Inflammatory macrophage (primary cell): ENCODE results near the gene NRXN3.

ENCODE experiments used
- DNase-seq, 2 donors: peaks; one replicate each; pipeline ENCODE4 v3.0.0-alpha.2; 2020 to 2022

Gene NRXN3

GRCh38 chr14:78175412-78175811 lies 5.2 kb downstream of the NRXN3 start:
- DNase-seq = no peak

- no peak for DNase-seq
Measured at GRCh38 chr14:78178071-78178470, 7.9 kb downstream of the NRXN3 start.

GRCh38 chr14:78178971-78179370 lies 8.8 kb downstream of the NRXN3 start:
- DNase-seq = no peak

- no peak for DNase-seq
Measured at GRCh38 chr14:78181270-78181669, 11.1 kb downstream of the NRXN3 start.

- no peak for DNase-seq
Measured at GRCh38 chr14:78182722-78183121, 12.5 kb downstream of the NRXN3 start.

- DNase-seq = no peak
Measured at GRCh38 chr14:78184157-78184556, 14.0 kb downstream of the NRXN3 start.

- no peak for DNase-seq
Measured at GRCh38 chr14:78186277-78186676, 16.1 kb downstream of the NRXN3 start.

- DNase-seq = no peak
Measured at GRCh38 chr14:78188882-78189281, 18.7 kb downstream of the NRXN3 start.

GRCh38 chr14:78195431-78195830 lies 25.3 kb downstream of the NRXN3 start:
- no peak for DNase-seq

- no peak for DNase-seq
Measured at GRCh38 chr14:78196323-78196722, 26.1 kb downstream of the NRXN3 start.

- no peak for DNase-seq
Measured at GRCh38 chr14:78197051-78197450, 26.9 kb downstream of the NRXN3 start.

GRCh38 chr14:78202163-78202562 lies 32.0 kb downstream of the NRXN3 start:
- peak in 1 of 2 donors; percentile 1 for DNase-seq

- DNase-seq = no peak
Measured at GRCh38 chr14:78202976-78203375, 32.8 kb downstream of the NRXN3 start.

GRCh38 chr14:78207414-78207813 lies 37.2 kb downstream of the NRXN3 start:
- DNase-seq = no peak

GRCh38 chr14:78220273-78220672 lies 50.1 kb downstream of the NRXN3 start:
- DNase-seq = no peak

- no peak for DNase-seq
Measured at GRCh38 chr14:78222746-78223145, 52.6 kb downstream of the NRXN3 start.

- no peak for DNase-seq
Measured at GRCh38 chr14:78227248-78228077, 57.3 kb downstream of the NRXN3 start.

- no peak for DNase-seq
Measured at GRCh38 chr14:78228702-78229327, 58.6 kb downstream of the NRXN3 start.

GRCh38 chr14:78232231-78233000 lies 62.2 kb downstream of the NRXN3 start:
- DNase-seq = no peak

- no peak for DNase-seq
Measured at GRCh38 chr14:78238141-78238540, 68.0 kb downstream of the NRXN3 start.

GRCh38 chr14:78240567-78240966 lies 70.4 kb downstream of the NRXN3 start:
- no peak for DNase-seq

- no peak for DNase-seq
Measured at GRCh38 chr14:78242086-78242485, 71.9 kb downstream of the NRXN3 start.

GRCh38 chr14:78243187-78243586 lies 73.0 kb downstream of the NRXN3 start:
- no peak for DNase-seq

- no peak for DNase-seq
Measured at GRCh38 chr14:78245238-78245637, 75.1 kb downstream of the NRXN3 start.
